Measurements from ENCODE around the gene STX8. TPM values are rescaled to one million over a fixed set of nuclear protein-coding genes. Genes with fewer than 3 reads are reported as not detected.

The STX8 gene
- total RNA-seq, 1 donor from 2014 or later = 31.2 TPM

GRCh38 chr17:9521062-9521461, 54.6 kb downstream of the STX8 start:
- TF ChIP-seq POLR2A (IDR thresholded peaks at IDR 0.05) = no peak
- no peak for TF ChIP-seq CTCF (IDR thresholded peaks at IDR 0.05)
- TF ChIP-seq POLR2AphosphoS5 (IDR thresholded peaks at IDR 0.05; ENCODE audit: insufficient read depth in 1 of 2, low read depth in 1 of 2) = no peak
- no peak overlapping the region for H3K27ac ChIP-seq

GRCh38 chr17:9520649-9521048, 55.0 kb downstream of the STX8 start:
- Histone ChIP-seq H3K4me3 (no peak overlapping the region), H3K9me3 (no peaks in the 10 kb centered on the region), H3K36me3 (no peaks in the 10 kb centered on the region), H3K4me1 (no peaks in the 10 kb centered on the region), H3K27me3 (no peaks in the 10 kb centered on the region), H3K27ac (no peak overlapping the region)
- intact Hi-C loops (cut with DNase I) = loop anchor here (10.0 kb wide), 1 partner anchor 526 kb away; no protein-coding TSS in a partner anchor
- TF ChIP-seq POLR2AphosphoS5 (IDR thresholded peaks at IDR 0.05; ENCODE audit: insufficient read depth in 1 of 2, low read depth in 1 of 2) = no peak
- TF ChIP-seq POLR2A (IDR thresholded peaks at IDR 0.05) = no peak
- no peak for TF ChIP-seq CTCF (IDR thresholded peaks at IDR 0.05)
- DNase-seq (ENCODE audit: extremely low spot score in 2 of 2) = no peak

More at GRCh38 chr17:9521062-9521461, 54.6 kb downstream of the STX8 start:
- Histone ChIP-seq H3K4me3 (no peak overlapping the region), H3K4me1 (no peaks in the 10 kb centered on the region), H3K27me3 (no peaks in the 10 kb centered on the region), H3K9me3 (no peaks in the 10 kb centered on the region), H3K36me3 (no peaks in the 10 kb centered on the region)
- intact Hi-C loops (cut with DNase I) = loop anchor here (10.0 kb wide), 1 partner anchor 526 kb away; no protein-coding TSS in a partner anchor
- no peak for DNase-seq (ENCODE audit: extremely low spot score in 2 of 2)

- no peak overlapping the region for H3K4me3 ChIP-seq
- no peak for TF ChIP-seq POLR2AphosphoS5 (IDR thresholded peaks at IDR 0.05; ENCODE audit: insufficient read depth in 1 of 2, low read depth in 1 of 2)
- no peak for TF ChIP-seq CTCF (IDR thresholded peaks at IDR 0.05)
- TF ChIP-seq POLR2A (IDR thresholded peaks at IDR 0.05) = no peak
- no peaks in the 10 kb centered on the region for H3K4me1 ChIP-seq
- no peaks in the 10 kb centered on the region for H3K9me3 ChIP-seq
- intact Hi-C loops (cut with DNase I) = loop anchor here (10.0 kb wide), 1 partner anchor 525 kb away; no protein-coding TSS in a partner anchor
- DNase-seq (ENCODE audit: extremely low spot score in 2 of 2) = no peak
- no peaks in the 10 kb centered on the region for H3K27me3 ChIP-seq
- H3K27ac ChIP-seq = no peak overlapping the region
- no peaks in the 10 kb centered on the region for H3K36me3 ChIP-seq
Measured at GRCh38 chr17:9519583-9520272, 55.9 kb downstream of the STX8 start.

GRCh38 chr17:9517396-9517795, 58.2 kb downstream of the STX8 start:
- TF ChIP-seq POLR2A (IDR thresholded peaks at IDR 0.05) (no peak), POLR2AphosphoS5 (IDR thresholded peaks at IDR 0.05; ENCODE audit: insufficient read depth in 1 of 2, low read depth in 1 of 2) (no peak), CTCF (IDR thresholded peaks at IDR 0.05) (no peak)
- Histone ChIP-seq H3K4me1 (no peaks in the 10 kb centered on the region), H3K9me3 (no peaks in the 10 kb centered on the region), H3K27ac (no peak overlapping the region), H3K27me3 (no peaks in the 10 kb centered on the region), H3K36me3 (no peaks in the 10 kb centered on the region), H3K4me3 (no peak overlapping the region)
- intact Hi-C loops (cut with DNase I) = no loop called here
- DNase-seq (ENCODE audit: extremely low spot score in 2 of 2) = no peak

GRCh38 chr17:9513266-9513665, 62.4 kb downstream of the STX8 start:
- Histone ChIP-seq H3K36me3 (no peaks in the 10 kb centered on the region), H3K4me3 (no peak overlapping the region), H3K9me3 (peaks cover 8% of the 10 kb centered on the region), H3K4me1 (no peaks in the 10 kb centered on the region), H3K27me3 (no peaks in the 10 kb centered on the region), H3K27ac (no peak overlapping the region)
- no peak for DNase-seq (ENCODE audit: extremely low spot score in 2 of 2)
- intact Hi-C loops (cut with DNase I) = no loop called here
- TF ChIP-seq CTCF (IDR thresholded peaks at IDR 0.05) (no peak), POLR2A (IDR thresholded peaks at IDR 0.05) (no peak), POLR2AphosphoS5 (IDR thresholded peaks at IDR 0.05; ENCODE audit: insufficient read depth in 1 of 2, low read depth in 1 of 2) (no peak)

All from vagina (tissue), 2 donors.